HCT116 (cell line): ENCODE data around the gene MLEC. TPM values are rescaled to one million over a fixed set of nuclear protein-coding genes. Genes with fewer than 3 reads are reported as not detected.

Experiments
- ATAC-seq: fragments of 200-7000 bp; cut with Tn5 transposase; 2 replicates; pipeline ENCODE4 v1.9.1; 2020; ENCODE audit warnings: mild to moderate bottlenecking, moderate library complexity
- BruUV-seq: library from RNA; stranded (reverse); fragments of 400-500 nt; replicated peaks from 2 replicates; lab custom pipeline; 2021; lab: Mats Ljungman, UMichigan
- CTCF ChIA-PET: fragments of 300-600 bp; sonication (Branson Sonifier 250); formaldehyde crosslinking; loops from one replicate; lab custom pipeline; 2021; ENCODE audit warnings: antibody characterized with exemption; lab: Charles Lee
- POLR2A ChIA-PET: fragments of 300-600, 350-600 bp; sonication (Branson Sonifier 250); formaldehyde crosslinking; loops from one replicate; lab custom pipeline; 2021; ENCODE audit warnings: antibody characterized with exemption; lab: Charles Lee
- RAD21 ChIA-PET, 2 experiments: fragments of 300-600 bp; sonication (Branson Sonifier 250); formaldehyde crosslinking; loops; one replicate each; lab custom pipeline; 2023; ENCODE audit warnings: low total read pairs in 2 of 2; ENCODE audit not compliant: uncharacterized antibody in 2 of 2, unreplicated experiment in 2 of 2, low non-redundant PET in 1 of 2; lab: Charles Lee
- DNase-seq: peaks from one replicate; pipeline ENCODE4 v3.0.0-alpha.2; 2010; ENCODE audit warnings: low read depth, low spot score
- H2AFZ ChIP-seq: fragments of 200-600 bp; shearing (Covaris generic), sonication (generic); 2 replicates; pipeline ENCODE4 v1.6.1; 2017; ENCODE audit warnings: low read depth, mixed run types, mixed read lengths, antibody characterized with exemption, low read length; ENCODE audit not compliant: poor library complexity, severe bottlenecking
- H3K27ac ChIP-seq: 2 replicates; pipeline ENCODE4 v1.5.1; 2012; ENCODE audit warnings: low read depth, low read length
- H3K27me3 ChIP-seq: fragments of 200-600 bp; sonication (generic); 2 replicates; pipeline ENCODE4 v1.6.1; 2016; ENCODE audit warnings: mixed run types, low read length, mixed read lengths; ENCODE audit not compliant: insufficient read depth
- H3K36me3 ChIP-seq, 2 experiments: fragments of 200-500 bp in 1 of 2; fragments of 200-600 bp in 1 of 2; sonication (Bioruptor generic) in 1 of 2; sonication (generic) in 1 of 2; 2 replicates each; pipeline versions ENCODE4 v1.5.1 to v1.6.1; 2014 to 2016; ENCODE audit warnings: low read length in 2 of 2, inconsistent platforms in 1 of 2, mixed read lengths in 1 of 2, mixed run types in 1 of 2; ENCODE audit not compliant: insufficient read depth in 2 of 2, control insufficient read depth in 1 of 2
- H3K4me1 ChIP-seq, 2 experiments: fragments of 200-600 bp in 1 of 2; sonication (generic) in 1 of 2; 2 replicates each; pipeline versions ENCODE4 v1.5.1 to v1.6.1; 2012 to 2017; ENCODE audit warnings: low read length in 2 of 2, inconsistent platforms in 1 of 2, mild to moderate bottlenecking in 1 of 2, mixed read lengths in 1 of 2, mixed run types in 1 of 2, moderate library complexity in 1 of 2; ENCODE audit not compliant: insufficient read depth in 2 of 2, control insufficient read depth in 1 of 2
- H3K4me2 ChIP-seq: fragments of 200-600 bp; sonication (generic); 2 replicates; pipeline ENCODE4 v1.6.1; 2017; ENCODE audit warnings: mixed run types, low read length, mixed read lengths
- H3K4me3 ChIP-seq, 2 experiments: fragments of 200-600 bp in 1 of 2; sonication (generic) in 1 of 2; replicated peaks in 1 of 2; 2 replicates each; pipeline ENCODE4 v1.5.1; 2011 to 2016; ENCODE audit warnings: low read length in 2 of 2, control low read depth in 1 of 2, low read depth in 1 of 2, mild to moderate bottlenecking in 1 of 2, mixed read lengths in 1 of 2, mixed run types in 1 of 2
- H3K79me2 ChIP-seq: fragments of 200-600 bp; sonication (generic); 2 replicates; pipeline ENCODE4 v1.6.1; 2017; ENCODE audit warnings: mild to moderate bottlenecking, mixed run types, low read length, moderate library complexity, mixed read lengths; ENCODE audit not compliant: insufficient read depth
- H3K9ac ChIP-seq: fragments of 200-600 bp; sonication (generic); 2 replicates; pipeline ENCODE4 v1.6.1; 2016; ENCODE audit warnings: low read length, mixed read lengths
- H3K9me2 ChIP-seq: fragments of 200-600 bp; sonication (generic), shearing (Covaris generic); 2 replicates; pipeline ENCODE4 v1.6.1; 2017; ENCODE audit warnings: mixed run types, mild to moderate bottlenecking, moderate library complexity; ENCODE audit not compliant: insufficient read depth
- H3K9me3 ChIP-seq, 2 experiments: fragments of 200-500 bp in 1 of 2; fragments of 200-600 bp in 1 of 2; sonication (Bioruptor generic) in 1 of 2; sonication (generic) in 1 of 2; 2 replicates each; pipeline ENCODE4 v1.6.1; 2014 to 2017; ENCODE audit warnings: low read length in 2 of 2, mixed read lengths in 2 of 2, inconsistent platforms in 1 of 2, low read depth in 1 of 2, mild to moderate bottlenecking in 1 of 2, mixed run types in 1 of 2, moderate library complexity in 1 of 2; ENCODE audit not compliant: control insufficient read depth in 1 of 2, insufficient read depth in 1 of 2
- H4K20me1 ChIP-seq: fragments of 200-600 bp; sonication (generic), shearing (Covaris generic); 2 replicates; pipeline ENCODE4 v1.6.1; 2017; ENCODE audit warnings: mixed run types, mild to moderate bottlenecking, moderate library complexity; ENCODE audit not compliant: insufficient read depth
- CBX3 ChIP-seq: IDR thresholded peaks from 2 replicates; pipeline ENCODE4 v1.6.1; 2012; ENCODE audit warnings: low read depth
- SIN3A ChIP-seq: IDR thresholded peaks from 2 replicates; pipeline ENCODE4 v1.6.1; 2012; ENCODE audit warnings: low read depth
- YY1 ChIP-seq: IDR thresholded peaks from 2 replicates; pipeline ENCODE4 v1.6.1; 2011; ENCODE audit warnings: low read length, low read depth, moderate library complexity, mild to moderate bottlenecking; ENCODE audit not compliant: insufficient replicate concordance; ENCODE audit errors: extremely low read depth
- ZFX ChIP-seq: fragments of 450-650 bp; IDR thresholded peaks from 2 replicates; pipeline ENCODE4 v1.6.1; 2017
- intact Hi-C: fragments of 100-400 bp; cut with micrococcal nuclease; formaldehyde crosslinking; loops from 2 replicates; pipeline ENCODE4 v1.10.0; 2022
- total RNA-seq: library from RNA; stranded (reverse); gene quantifications from one replicate; pipeline ENCODE4 v1.2.1, GENCODE V29; 2021; ENCODE audit not compliant: unreplicated experiment

MLEC gene
- total RNA-seq, 1 experiment from 2014 or later = 152 TPM

DNA sequence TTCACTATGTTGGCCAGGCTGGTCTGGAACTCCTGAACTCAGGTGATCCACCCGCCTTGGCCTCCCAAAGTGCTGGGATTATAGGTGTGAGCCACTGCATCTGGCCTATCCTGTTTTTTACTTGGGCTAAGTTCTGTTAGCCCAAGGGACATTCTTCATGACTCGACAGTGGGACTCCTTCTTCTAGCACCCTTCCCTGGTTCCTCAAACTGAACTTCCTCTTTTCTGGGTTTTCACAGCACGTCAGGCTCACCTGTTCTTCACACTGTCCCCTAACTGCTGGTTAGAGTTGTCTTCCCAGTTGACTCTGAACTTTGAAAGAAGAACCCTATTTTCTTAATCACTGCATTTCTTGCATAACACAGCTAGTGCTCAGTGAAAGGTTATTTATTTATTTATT, 24.1 kb upstream of the MLEC start:
- RAD21 ChIA-PET = no interaction called here
- H3K4me1 ChIP-seq = no peaks in the 10 kb centered on the region
- peaks cover 4% of the 10 kb centered on the region; the same call in 1 of the 2 replicates for H3K27me3 ChIP-seq
- H3K36me3 ChIP-seq = no peaks in the 10 kb centered on the region
- BruUV-seq = no TSS peak
- intact Hi-C loops = no loop called here
- POLR2A ChIA-PET = no interaction called here
- no peaks in the 10 kb centered on the region for H4K20me1 ChIP-seq
- ATAC-seq = no peak
- CTCF ChIA-PET = interaction anchor here (1.0 to 2.3 kb wide), 2 partner anchors 14 to 16 kb away, joined by 3 to 10 read pairs; no protein-coding TSS in a partner anchor
- TF ChIP-seq ZFX = no peak
- H3K4me2 ChIP-seq = no peak overlapping the region
- H3K9me2 ChIP-seq = no peaks in the 10 kb centered on the region
- no peak overlapping the region for H3K9ac ChIP-seq
- no peaks in the 10 kb centered on the region for H3K9me3 ChIP-seq
- H3K4me3 ChIP-seq = no peak overlapping the region
- no peak overlapping the region for H2AFZ ChIP-seq
- no peak for DNase-seq
- H3K79me2 ChIP-seq = no peaks in the 10 kb centered on the region
- H3K27ac ChIP-seq = no peak overlapping the region

DNA sequence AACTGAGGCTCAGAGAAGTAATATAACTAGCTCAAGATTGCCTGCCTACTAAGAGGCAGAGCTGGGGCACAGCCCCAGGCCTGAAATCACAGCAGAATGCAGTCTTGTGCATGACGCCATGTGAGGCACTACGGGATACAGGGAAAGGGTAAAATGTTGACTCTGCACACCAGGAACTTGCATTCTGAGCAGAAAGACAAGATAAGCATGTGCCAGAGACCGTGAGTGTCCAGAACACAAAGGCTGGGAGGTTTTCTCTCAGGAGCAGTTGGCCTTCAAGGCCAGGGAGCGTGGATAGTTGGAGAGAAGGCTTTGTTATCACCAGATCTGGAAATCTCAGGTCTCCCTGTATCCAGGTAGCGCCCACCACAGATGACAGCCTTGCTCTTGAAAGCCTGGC, 23.2 kb upstream of the MLEC start:
- no peak for TF ChIP-seq SIN3A
- TF ChIP-seq CBX3 = no peak
- TF ChIP-seq YY1 = no peak
- intact Hi-C loops = no loop called here
- no TSS peak for BruUV-seq
- no peaks in the 10 kb centered on the region for H3K9me3 ChIP-seq
- ChIA-PET RAD21 (no interaction called here), POLR2A (no interaction called here), CTCF (interaction anchor here (2.3 kb wide), 1 partner anchor 15 kb away, joined by 10 read pairs; no protein-coding TSS in a partner anchor)
- no peak overlapping the region for H3K4me3 ChIP-seq
- DNase-seq (no peak), ATAC-seq (no peak)
- H3K79me2 ChIP-seq = no peaks in the 10 kb centered on the region
- peaks cover 4% of the 10 kb centered on the region; the same call in 1 of the 2 replicates for H3K27me3 ChIP-seq
- no peaks in the 10 kb centered on the region for H3K36me3 ChIP-seq
- no peak overlapping the region for H3K4me2 ChIP-seq
- H2AFZ ChIP-seq = no peak overlapping the region
- H3K9ac ChIP-seq = no peak overlapping the region
- no peaks in the 10 kb centered on the region for H3K9me2 ChIP-seq
- no peaks in the 10 kb centered on the region for H4K20me1 ChIP-seq
- no peak overlapping the region for H3K27ac ChIP-seq
- peaks cover 0 to 1% of the 10 kb centered on the region in 2 experiments; a peak in 1 of 4 replicates for H3K4me1 ChIP-seq
